HG03196 (cell line): ENCODE measurements around the gene OR52E4.

Source experiments
- ATAC-seq: cut with Tn5 transposase; IDR thresholded peaks from one replicate; pipeline ENCODE4 v1.9.1; 2021; ENCODE audit not compliant: unreplicated experiment

The OR52E4 gene

GRCh38 chr11:5928811-5929210 lies 48.4 kb downstream of the OR52E4 start:
- ATAC-seq, result no peak

GRCh38 chr11:5929571-5930368 lies 49.3 kb downstream of the OR52E4 start:
- ATAC-seq, result no peak

DNA sequence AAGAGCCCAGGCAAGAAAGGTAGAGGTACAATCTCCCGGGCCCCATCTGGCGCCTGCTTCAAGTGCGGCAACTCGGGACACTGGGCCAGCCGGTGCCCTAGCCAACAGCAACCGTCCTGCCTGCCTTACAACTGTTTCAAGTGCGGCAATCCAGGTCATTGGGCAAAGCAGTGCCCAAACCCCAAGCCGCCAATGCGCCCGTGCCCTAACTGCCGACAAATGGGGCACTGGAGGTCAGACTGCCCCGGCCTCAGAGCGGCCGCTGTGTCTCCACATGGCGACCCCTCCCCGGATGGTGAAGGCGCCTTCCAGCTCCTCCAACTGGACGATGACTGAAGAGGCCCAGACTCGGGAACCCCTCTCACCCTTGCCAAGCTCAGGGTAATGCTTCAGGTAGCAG lies 50.2 kb downstream of the OR52E4 start:
- ATAC-seq, result no peak

GRCh38 chr11:5931061-5931460 lies 50.6 kb downstream of the OR52E4 start:
- no peak for ATAC-seq

DNA sequence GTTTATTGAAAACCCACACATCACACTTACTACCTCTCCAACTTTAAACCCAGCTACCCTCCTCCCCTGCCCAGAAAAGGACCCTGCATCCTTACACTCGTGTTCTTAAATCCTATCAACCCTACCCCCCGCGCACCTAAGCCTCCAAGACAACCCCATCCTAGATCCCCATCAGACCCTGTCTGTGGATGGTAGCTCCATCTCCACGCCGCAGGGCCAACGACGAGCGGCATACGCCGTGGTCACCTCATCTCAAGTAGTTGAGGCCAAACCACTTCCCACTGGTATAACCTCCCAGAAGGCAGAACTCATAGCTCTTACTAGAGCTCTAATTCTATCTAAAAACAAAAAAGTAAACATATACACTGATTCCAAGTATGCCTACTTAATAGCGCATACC lies 52.2 kb downstream of the OR52E4 start:
- ATAC-seq, result no peak

- no peak for ATAC-seq
Measured at GRCh38 chr11:5933116-5933515, 52.7 kb downstream of the OR52E4 start.
